Activated gamma-delta T cell (primary cell): Measurements from ENCODE around the gene VSTM4.

Experiments
- DNase-seq: peaks from one replicate; lab custom pipeline; 2025; lab: John Stamatoyannopoulos, UW

VSTM4 gene

DNA sequence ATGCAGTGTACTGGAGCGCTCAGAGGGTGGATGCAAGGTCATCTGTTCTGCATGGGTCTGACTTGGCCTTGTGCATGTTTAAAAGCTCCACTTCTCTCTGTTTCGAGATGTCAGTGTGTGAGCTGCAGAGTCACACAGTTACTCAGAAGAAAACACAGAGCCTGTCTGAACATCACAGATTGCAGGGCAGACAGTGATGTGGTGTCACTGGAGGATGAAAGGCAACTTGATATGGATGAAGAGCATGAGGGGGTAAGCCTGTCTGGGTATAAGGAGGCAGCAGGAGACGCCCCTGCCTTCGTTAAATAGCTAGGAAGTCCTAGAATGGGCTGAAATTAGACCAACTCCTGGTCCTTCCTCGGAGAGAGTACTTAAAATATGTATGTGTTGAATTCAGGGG, 108.2 kb downstream of the VSTM4 start:
- no peak for DNase-seq

DNA sequence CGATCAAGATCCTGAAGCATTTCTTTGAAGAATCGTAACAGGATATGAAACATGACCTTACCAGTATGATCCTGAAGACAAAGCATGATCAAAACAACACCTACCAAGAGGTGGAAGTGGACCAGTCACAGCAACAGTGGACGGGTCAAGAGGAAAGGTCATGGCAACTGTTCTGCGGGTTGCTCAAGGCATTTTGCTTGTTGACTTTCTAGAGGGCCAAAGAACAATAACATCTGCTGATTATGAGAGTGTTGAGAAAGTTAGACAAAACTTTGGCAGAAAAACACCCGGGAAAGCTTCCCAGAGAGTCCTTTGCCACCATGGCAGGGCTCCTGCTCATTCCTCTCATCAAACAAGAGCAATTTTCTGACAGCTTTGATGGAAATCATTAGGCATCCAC, 110.1 kb downstream of the VSTM4 start:
- no peak for DNase-seq

DNA sequence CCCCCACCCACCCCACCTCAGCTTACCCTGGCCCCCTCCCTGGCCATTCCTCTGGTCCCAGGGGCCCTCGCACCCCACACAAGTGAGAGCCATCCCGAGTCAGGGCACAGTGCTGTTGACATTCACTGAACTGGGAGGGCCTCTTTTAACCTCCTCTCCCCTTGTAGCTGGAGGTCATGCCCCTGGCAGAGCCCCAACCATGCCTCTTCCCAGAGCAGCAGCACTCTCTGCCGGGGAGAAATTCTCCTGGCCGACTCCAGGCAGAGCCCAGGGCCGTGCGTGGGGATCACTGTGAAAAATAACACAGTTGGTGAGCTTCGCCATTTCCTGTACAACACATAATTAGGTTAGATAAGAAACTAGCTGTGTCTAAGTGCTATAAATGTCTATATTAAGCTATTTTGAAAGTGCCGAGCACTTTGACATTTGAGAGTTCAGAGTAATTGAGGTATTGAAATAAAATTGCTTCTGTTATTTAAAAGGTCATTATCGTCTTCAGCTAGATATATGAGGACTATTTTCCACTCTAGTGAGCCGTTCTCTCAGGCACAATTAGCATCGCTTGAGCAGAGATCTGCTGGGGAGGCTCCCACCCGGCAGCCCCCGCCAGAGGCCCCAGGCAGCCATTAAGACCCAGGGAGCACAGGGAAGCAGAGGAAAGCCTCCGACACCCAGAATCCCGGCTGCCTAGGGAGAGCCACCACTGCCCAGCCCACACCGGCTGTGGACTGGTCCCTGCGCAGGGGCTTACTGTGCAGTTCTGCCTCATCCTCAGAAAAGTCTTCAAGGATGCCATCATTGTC, 113.3 kb downstream of the VSTM4 start:
- DNase-seq, result no peak

DNA sequence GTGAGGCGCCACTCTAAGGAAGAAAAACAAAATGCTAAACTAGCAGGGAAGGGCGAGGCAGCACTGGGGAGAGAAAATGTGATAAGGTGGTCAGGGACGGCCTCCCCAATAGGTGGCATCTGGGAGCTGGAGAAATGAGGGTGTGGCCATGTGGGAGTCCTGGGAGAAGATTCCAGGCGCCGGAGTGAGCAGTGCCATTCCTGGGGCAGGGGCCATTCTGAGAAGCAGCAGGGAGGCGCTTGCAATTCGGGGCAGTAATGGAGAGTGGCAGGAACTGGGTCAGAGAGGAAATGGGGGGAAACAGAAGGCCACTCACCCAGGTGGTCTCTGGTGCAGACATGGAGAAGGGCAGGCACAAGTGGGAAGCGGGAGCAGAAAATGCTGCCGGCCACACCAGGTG, 113.9 kb downstream of the VSTM4 start:
- no peak for DNase-seq

DNA sequence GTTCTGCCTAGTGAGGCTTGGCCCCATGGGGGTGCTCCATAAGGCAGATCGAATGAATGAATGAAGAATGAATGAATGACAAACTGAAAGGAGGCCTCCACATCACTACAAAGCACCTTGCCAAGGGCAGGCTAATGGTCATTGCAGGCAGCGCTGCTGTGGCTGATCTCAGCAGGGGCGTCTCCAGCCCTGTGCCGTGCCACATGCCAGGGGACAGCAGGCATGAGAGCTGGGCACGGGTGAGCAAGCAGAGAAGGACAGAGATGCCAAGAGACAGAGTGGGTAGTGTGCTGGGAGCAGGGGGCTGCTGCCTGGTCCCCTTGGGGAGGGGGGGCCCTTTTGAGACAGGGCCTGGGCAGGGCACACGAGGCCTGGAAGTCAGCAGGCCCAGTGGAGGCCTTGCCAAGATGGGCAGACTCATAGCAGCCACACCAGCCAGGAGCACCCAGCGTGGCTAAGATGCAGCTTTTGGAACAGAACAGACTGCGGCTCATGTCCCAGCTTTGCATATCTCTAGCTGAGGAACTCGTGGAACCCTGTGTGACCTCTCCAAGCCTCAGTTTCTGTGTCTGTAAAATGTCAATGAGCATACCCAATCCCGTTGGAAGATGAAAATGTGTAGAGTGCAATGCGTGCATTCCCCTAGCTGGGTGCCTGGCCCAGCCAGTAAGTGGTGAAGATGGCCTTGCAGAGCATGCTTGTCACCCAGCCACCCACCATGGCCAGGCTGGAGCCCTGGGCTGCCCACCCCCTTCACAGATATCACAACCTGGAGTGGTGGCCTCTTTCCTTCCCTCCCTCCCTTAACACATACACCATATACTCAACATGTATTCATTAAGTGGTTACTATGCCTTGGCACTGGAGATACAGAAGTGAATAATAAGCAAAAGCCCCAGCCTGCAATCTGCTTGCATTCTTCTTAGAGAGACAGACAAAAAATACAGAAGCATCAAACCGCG, 114.6 kb downstream of the VSTM4 start:
- DNase-seq, result no peak

DNA sequence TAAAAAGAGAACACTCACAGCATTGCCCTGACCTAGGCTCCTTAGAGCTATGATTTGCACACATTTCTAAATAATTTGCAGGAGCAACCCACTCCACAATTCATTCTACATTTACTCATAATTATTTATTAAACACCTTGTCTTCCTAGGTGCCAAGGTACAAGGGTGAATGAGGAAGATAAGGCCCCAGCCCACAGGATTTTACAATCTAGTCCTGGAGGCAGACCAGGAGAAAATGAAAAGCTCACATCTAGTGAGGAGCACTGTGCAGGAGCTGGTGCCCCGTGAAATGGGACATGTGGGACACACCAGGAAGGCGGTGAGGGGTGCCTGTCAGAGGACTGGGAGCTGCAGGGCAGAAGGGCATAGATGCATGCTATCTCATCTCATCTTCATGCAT, 116.0 kb downstream of the VSTM4 start:
- DNase-seq, result no peak

DNA sequence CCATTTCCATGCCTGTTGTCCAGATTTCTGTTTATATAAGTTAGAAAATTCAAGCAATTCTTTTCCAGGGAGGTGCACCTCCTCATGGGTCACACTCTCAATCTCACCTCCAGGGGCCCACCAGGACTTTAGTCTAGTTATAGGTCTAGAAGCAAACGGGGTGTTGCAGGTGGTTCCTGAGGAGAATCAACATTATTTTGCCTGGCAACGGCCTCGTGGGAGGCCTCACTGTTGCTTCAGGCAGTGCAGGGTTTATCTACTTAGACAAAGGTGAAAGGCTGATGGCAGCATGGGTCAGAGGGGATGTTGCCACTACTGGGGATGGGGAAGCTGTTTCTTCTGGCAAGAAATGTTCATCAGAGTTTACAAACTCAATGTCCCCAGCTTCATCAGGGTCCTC, 119.0 kb downstream of the VSTM4 start:
- DNase-seq, result no peak

DNA sequence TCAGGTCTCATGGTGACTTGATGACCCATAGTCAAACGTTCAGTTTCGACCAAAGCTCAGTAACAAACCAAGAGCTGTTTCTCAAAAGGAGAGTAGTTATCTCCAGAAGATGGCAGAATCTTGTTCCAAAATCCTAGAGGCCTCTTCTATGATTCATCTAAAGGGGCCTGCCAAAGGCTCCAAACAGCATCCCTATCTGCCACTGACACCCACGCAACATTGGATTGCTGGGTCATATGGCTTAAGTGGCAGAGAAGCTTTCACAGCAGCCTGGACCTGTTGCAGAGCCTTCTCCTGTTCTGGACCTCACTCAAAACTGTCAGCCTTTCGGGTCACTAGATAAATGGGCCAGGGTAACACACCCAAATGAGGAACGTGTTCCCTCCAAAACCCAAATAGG, 121.7 kb downstream of the VSTM4 start:
- DNase-seq, result no peak

DNA sequence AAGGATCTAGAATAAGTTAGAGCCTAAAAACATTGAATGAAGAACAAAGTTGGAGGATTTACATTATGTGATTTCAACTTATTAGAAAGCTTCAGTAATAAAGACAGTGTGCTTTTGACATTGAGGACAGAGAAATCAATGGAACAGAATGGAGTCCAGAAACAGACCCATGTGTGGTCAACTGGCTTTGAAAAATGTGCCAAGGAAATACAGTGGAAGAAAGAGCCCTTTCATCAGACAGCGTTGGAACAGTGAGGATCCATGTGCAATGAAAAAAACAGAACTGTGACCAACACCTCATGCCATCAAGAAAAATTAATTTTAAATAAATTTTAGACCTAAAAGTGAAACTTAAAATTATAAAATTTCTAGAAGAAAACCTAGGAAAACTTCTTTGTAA, 125.1 kb downstream of the VSTM4 start:
- no peak for DNase-seq

DNA sequence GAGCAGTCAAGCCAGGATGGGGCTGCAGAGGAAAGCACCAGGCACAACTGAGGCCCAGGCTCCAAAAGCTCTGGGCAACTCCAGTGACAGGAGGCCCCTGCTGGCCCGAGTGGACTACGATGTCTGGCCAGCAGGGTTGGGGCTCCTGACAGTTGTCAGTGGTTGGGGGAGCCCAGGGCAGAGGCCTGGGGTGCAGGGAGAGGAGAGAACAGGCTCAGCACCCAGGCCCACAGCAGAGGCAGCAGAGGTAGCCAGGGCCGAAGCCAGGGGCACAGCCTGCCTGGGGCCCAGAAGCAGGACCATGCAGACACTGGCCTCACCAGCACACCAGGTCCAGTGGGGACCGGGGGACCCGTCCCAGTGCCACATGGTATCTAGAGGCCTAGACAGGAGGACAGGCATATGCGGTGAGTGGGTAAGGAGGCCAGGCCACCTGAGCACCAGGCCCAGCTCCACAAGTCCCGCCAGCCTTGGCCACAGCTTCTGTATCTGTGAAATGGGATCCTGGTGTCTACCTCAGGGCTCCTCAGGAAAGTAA, 129.6 kb downstream of the VSTM4 start:
- no peak for DNase-seq

DNA sequence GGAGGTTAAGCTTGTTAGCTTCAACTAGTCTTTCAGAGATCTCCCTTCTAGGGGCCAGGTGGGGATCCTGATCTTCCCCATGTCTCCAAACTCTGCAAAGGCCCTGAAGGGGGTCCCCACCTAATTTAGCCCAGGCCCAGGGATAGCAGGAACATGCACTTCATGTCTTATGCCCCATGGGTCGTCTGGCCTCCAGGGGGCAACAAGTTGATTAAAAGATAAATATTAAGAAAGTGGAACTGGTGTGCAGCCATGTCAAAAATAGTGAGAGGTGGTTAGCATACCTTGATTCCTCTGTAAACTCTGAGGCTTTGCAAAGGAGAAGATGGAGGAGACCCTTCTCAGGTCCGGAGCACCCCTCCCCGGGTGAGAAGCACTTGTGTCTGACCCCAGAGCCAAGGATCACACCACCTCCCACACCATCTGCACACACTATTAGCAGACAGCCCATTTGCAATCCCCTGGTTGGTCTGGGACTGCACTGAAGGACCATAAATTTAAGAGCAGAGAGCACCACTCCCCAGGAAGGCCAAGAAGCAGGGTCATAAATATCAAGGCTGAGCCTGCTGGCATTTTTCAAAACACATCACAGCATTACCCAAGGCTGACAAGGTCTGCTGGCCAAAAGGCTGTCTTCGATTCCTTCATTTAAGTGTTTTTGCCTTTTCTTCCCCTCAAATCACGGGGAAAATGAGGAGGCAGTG, 131.5 kb downstream of the VSTM4 start:
- no peak for DNase-seq

DNA sequence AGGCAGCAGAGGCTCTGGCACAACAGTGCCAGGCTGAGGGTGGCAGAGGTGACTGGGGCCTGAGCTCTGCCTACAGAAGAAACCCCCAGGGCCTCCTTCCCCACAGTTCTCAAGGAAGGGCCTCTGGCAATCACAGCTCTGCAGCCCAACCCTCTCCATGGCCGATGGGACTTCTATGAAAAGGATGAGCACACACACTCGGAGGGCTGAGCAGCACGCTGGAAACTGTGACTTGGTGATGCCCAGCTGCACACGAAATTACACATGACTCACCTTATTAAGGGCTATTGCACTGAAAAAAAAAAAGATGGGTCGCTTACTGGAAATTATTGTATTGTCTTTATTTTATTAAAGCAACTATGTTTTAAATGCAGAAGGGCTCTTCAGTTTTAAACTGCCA, 132.7 kb downstream of the VSTM4 start:
- DNase-seq, result no peak

DNA sequence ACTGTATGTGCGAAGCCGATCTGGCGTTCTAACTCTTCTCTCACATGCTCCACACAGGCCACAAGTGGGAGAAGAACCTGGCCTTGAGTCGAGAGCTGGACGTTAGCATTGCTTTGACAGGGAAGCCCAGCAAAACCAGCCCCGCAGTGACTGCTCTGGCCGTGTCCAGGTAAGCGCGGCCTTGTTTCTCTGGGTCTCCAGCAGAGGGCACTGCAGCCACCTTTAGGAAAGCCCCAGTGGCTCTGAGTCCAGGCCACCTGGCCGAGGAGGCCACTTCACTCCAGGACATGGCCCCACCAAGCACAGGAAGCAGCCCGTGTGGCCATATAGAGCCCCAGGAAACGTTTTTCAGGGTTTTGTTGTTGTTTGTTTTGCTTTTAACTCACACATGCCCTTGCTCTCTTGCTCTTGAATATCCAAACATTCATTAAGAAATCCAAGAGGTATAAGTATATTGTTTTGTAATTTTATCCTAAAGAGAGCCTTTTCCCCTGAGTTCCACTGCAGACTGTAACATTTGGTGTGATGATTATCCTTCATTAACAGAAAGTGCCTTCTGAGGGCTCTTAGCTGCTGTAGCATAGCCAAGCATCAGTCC, 133.9 kb downstream of the VSTM4 start:
- DNase-seq, result no peak

DNA sequence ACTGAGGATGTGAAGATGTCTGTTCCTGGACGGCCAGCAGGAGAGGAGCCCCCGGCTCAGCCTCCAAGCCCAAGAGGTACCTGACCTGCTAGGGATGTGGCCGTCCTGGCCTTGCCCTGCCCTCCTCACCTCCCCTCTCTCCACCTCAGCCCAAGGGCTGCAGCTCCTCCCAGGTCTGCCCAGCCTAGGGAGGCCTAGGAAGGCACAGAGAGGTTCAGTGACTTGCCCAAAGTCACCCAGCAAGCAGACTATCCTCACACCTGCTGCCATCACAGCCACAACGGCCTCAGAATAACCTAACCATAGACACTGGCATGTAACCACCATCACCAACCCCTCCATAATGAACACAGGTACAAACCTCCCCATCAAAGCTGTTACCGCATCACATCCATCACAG, 137.0 kb downstream of the VSTM4 start:
- no peak for DNase-seq

DNA sequence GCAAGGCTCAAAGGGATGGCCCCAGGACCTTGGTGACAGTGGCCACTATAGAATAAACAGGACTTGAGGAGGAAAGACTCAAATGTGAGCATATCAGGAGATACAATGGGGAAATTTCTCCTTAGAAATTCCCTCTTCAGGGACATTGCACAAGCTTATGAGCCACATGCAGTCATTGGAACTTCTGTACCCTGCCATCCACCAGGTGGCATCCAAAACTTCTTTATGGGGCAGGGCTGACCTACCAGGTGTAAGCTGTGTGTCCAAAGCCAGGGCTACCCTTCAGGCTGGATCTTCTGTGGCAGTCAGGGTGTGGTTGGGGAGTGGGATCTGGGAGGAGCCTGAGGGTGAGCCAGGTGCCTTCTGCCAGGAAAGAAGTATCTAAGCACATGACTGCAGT, 139.1 kb downstream of the VSTM4 start:
- no peak for DNase-seq

DNA sequence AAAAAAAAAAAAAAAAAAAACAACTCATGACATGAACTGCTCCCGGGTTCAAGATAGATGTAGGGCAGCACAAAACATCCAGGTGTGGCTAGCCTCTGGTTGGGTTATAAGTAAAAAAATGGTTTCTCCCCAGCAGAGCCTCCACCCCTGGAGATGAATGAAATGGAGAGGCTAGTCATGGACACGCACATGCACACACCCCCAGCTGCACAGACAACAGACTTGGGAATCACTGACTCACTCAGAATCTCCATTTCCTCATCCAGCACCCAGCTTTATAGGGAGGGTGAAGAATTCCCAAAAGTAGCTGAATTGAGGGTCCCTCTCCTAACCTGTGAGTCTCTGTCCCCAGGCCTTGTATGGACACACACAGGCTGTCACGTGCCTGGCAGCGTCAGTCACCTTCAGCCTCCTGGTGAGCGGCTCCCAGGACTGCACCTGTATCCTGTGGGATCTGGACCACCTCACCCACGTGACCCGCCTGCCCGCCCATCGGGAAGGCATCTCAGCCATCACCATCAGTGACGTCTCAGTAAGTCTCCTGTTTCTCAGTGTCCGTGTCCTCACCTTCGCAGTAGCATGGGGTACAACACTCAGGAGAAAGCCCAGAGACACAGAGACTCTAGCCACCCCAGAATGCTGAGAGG, 140.7 kb downstream of the VSTM4 start:
- no peak for DNase-seq

DNA sequence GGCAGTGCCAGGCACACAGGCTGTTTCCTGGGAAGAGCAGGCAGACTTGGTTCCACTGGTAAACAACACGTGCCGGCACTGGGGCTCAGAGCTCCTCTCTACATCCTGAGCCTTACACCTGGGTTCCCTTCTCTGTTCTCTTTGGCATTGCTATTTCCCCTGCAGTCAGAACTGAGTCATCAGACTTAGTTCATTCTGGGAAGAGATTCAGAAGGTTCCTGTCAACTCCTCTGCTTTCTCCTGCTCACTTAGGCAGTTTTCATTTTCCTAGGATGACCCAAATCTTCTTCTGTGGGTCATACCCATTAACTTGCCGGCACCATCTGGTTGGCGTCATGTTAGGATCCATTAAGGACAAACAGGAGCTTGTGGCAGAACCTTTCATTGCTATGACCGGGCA, 142.3 kb downstream of the VSTM4 start:
- DNase-seq, result no peak

DNA sequence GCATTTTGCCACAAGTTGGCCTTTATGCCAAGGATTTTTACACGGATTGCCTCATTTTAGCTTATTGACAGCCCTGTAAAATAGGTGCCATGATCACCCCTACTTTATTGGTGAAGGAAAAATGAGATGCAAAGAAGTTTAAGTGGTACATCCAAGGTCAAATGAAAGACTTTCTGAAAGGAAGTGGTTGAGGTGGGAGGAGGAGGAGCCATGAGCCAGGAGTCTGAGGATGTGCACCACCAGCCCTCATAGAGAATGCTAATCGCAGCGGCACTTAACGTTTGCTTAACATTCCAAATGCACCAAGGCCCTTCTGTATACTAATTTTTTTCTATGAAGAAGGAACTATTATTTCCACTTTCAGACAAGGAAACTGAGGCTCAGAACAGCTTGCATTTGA, 144.7 kb downstream of the VSTM4 start:
- DNase-seq, result no peak

DNA sequence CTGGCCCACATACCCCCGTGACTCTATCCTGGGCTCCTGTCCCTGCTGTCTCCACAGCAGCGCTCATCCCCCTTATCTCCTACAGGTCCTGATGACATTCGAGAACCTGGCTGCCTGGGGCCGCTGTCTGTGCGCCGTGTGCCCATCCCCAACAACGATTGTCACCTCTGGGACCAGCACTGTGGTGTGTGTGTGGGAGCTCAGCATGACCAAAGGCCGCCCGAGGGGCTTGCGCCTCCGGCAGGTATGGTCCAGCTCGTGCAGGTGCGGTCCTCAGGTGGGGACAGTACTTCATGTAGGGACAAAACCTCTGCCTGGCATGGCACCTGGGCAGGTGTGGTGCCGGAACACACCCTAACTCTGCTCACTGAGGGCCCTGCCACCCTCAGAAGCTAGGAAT, 145.3 kb downstream of the VSTM4 start:
- no peak for DNase-seq

DNA sequence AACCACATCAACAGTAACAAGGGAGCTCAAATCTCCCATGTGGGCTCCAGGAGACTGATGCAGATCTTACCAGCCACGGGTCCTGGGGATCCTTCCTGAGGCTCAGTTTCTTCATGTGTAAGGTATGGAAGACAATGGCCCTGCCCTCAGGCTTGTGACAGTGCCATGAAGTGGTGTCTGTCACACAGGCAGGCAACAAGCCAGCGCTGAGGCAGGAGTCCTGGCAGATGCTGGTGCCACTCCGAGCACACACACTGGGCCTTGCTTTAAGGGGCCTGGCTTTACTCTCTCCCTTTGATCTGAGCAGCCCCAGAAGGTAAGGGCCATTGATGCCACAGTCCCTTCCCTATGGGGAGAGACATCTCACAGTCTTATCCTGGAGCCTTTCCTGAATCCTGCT, 147.3 kb downstream of the VSTM4 start:
- DNase-seq, result no peak

DNA sequence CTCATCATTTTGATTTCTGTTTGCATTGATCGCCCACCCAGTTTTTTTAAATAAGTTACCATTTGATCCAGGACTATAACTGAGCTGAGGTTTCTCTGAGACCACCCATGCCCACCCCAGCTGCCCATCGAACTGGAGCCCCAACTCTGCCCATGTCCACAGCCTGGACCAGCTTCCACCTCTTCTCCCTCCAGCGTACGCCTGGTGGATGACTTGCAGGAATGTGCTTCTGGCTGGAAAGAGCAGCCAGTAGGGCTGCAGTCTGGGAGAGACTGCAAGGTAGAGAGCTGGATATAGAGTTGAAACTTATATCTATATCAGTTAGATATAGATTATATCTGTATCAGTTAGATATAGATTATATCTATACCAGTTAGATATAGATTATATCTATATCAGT, 149.9 kb downstream of the VSTM4 start:
- no peak for DNase-seq
